KMS-11 (cell line): ENCODE results near the gene RUBCNL.

Experiments
- H2AFZ ChIP-seq: fragments of 200-600 bp; sonication (generic); 2 replicates; pipeline ENCODE4 v1.6.1; 2016; ENCODE audit warnings: antibody characterized with exemption, mixed run types, low read depth
- H3K27ac ChIP-seq: fragments of 200-600 bp; sonication (generic); 2 replicates; pipeline ENCODE4 v1.6.1; 2016; ENCODE audit warnings: mild to moderate bottlenecking, mixed run types
- H3K27me3 ChIP-seq: fragments of 200-600 bp; sonication (generic); 2 replicates; pipeline ENCODE4 v1.6.1; 2017; ENCODE audit warnings: mild to moderate bottlenecking, low read depth, mixed run types, moderate library complexity; ENCODE audit not compliant: insufficient read depth
- H3K36me3 ChIP-seq: fragments of 200-600 bp; sonication (generic); 2 replicates; pipeline ENCODE4 v1.6.1; 2017; ENCODE audit warnings: mild to moderate bottlenecking, mixed run types; ENCODE audit not compliant: insufficient read depth
- H3K4me1 ChIP-seq: fragments of 200-600 bp; sonication (generic); 2 replicates; pipeline ENCODE4 v1.6.1; 2016; ENCODE audit warnings: mild to moderate bottlenecking, low read depth, mixed run types; ENCODE audit not compliant: poor library complexity, severe bottlenecking
- H3K4me2 ChIP-seq: fragments of 200-600 bp; sonication (generic); 2 replicates; pipeline ENCODE4 v1.7.0; 2016; ENCODE audit warnings: mild to moderate bottlenecking, mixed run types
- H3K4me3 ChIP-seq: fragments of 200-600 bp; sonication (generic); IDR thresholded peaks from 2 replicates; pipeline ENCODE4 v1.6.1; 2017; ENCODE audit warnings: low read depth, low read length, mixed read lengths; ENCODE audit not compliant: insufficient read depth
- H3K79me2 ChIP-seq: fragments of 200-600 bp; sonication (generic); 2 replicates; pipeline ENCODE4 v1.6.1; 2016; ENCODE audit warnings: low read depth, mixed run types; ENCODE audit not compliant: insufficient read depth
- H3K9ac ChIP-seq: fragments of 200-600 bp; sonication (generic); 2 replicates; pipeline ENCODE4 v1.6.1; 2016; ENCODE audit warnings: mild to moderate bottlenecking, mixed run types
- H4K20me1 ChIP-seq: fragments of 200-600 bp; sonication (generic); 2 replicates; pipeline ENCODE4 v1.6.1; 2016; ENCODE audit warnings: mild to moderate bottlenecking, mixed run types; ENCODE audit not compliant: insufficient read depth
- TF ChIP-seq, protein P1 (sequence below): fragments of 200-600 bp; sonication (generic); conservative IDR thresholded peaks from 2 replicates; pipeline ENCODE4 v1.6.1; 2017; ENCODE audit warnings: low read depth, mild to moderate bottlenecking, antibody characterized with exemption, low read length, moderate library complexity, mixed read lengths

Gene RUBCNL

DNA sequence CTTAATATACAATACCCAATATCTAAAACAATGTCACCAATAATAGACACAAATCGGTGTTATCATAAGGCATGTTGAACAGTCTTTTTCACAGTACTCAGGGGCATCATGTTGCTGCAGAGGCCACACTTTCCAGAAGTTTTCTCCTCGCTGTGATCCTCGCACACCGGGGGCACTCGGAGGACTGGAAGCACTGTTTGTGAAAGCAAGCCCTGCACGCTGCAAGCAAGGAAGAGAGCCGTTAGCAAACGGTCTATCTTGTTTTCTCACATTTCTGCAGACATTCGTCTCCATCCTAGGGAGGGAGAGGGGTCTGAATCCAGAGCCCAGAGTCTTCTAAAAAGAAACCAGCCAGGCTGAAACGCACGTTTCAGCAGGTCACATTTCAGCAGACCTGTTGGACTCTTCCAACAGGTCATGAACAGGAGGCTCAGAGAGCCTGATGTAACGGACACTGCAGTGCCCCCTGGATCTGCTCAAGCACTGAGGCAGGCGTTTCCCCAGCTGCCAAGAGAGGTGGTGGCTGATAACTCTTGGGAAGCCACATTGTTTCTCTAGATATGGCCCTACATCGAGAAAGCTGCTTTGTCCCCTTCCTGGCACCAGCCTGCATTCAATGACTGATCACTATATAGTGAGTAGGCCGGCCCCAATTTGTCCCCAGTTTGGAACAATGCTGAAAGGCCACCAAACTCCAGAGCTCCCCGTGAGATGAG lies 43.6 kb downstream of the RUBCNL start:
- no peak overlapping the region for H2AFZ ChIP-seq
- H3K9ac ChIP-seq: no peak overlapping the region
- no peaks in the 10 kb centered on the region for H3K4me1 ChIP-seq
- no peaks in the 10 kb centered on the region for H4K20me1 ChIP-seq
- TF ChIP-seq, protein P1, sequence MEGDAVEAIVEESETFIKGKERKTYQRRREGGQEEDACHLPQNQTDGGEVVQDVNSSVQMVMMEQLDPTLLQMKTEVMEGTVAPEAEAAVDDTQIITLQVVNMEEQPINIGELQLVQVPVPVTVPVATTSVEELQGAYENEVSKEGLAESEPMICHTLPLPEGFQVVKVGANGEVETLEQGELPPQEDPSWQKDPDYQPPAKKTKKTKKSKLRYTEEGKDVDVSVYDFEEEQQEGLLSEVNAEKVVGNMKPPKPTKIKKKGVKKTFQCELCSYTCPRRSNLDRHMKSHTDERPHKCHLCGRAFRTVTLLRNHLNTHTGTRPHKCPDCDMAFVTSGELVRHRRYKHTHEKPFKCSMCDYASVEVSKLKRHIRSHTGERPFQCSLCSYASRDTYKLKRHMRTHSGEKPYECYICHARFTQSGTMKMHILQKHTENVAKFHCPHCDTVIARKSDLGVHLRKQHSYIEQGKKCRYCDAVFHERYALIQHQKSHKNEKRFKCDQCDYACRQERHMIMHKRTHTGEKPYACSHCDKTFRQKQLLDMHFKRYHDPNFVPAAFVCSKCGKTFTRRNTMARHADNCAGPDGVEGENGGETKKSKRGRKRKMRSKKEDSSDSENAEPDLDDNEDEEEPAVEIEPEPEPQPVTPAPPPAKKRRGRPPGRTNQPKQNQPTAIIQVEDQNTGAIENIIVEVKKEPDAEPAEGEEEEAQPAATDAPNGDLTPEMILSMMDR: no peak
- H3K4me2 ChIP-seq: no peak overlapping the region
- H3K36me3 ChIP-seq: no peaks in the 10 kb centered on the region
- H3K27ac ChIP-seq: no peak overlapping the region
- no peak overlapping the region for H3K4me3 ChIP-seq
- no peaks in the 10 kb centered on the region for H3K79me2 ChIP-seq
- H3K27me3 ChIP-seq: no peaks in the 10 kb centered on the region

DNA sequence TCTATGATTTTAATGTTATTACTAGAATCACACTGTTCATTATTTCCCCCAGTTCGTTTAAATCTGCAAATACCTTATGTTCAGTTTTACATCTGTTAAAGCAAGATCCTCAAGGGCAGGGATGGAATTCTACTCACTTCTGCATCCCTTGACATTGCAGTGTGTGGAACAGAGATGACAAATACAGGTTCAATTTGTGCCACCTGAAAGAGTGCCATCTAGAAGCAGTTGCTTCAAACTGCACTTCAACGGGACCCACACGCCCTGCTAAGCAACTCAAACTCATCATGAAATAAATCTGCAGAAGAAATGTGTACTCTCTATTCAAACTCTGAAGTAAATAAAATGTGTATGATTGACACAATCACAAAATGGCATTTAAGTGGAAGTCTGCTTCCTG lies 44.5 kb downstream of the RUBCNL start:
- no peaks in the 10 kb centered on the region for H3K79me2 ChIP-seq

DNA sequence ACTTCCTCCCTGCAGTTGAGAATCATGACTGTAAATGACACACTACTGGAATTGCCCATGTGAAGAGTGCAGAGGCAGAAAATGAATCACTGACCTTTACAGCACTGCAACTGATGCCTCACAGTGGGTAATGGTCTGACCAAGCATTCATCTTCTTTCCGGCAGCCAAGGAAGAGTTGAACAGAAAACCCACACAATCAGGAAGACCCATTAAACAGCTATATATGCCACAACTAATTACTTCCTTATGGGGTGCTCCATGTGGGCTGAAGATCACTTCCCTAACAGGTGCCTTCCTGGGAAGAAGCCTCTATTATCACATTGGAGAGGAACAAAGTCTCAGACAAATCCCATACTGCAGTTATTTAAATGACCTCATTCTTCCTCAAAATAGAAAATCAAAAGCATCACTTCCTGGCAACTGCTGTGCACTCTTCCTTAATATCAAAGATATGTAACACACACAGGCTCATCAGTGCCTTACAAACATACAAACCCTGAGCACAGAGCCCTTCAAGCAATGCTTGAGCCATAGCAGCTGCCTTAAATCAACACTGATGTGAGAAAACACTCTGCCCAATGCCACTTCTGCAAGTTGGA lies 45.8 kb downstream of the RUBCNL start:
- H3K79me2 ChIP-seq: no peaks in the 10 kb centered on the region
- H3K36me3 ChIP-seq: no peaks in the 10 kb centered on the region
- no peak overlapping the region for H3K4me3 ChIP-seq
- no peak overlapping the region for H3K27ac ChIP-seq
- H3K4me1 ChIP-seq: no peaks in the 10 kb centered on the region
- H4K20me1 ChIP-seq: no peaks in the 10 kb centered on the region
- no peak overlapping the region for H2AFZ ChIP-seq
- TF ChIP-seq, protein P1: no peak
- no peaks in the 10 kb centered on the region for H3K27me3 ChIP-seq
- H3K9ac ChIP-seq: no peak overlapping the region
- no peak overlapping the region for H3K4me2 ChIP-seq

More for the DNA sequence above, 44.5 kb downstream of the RUBCNL start:
- H3K27ac ChIP-seq: no peak overlapping the region
- H4K20me1 ChIP-seq: no peaks in the 10 kb centered on the region
- TF ChIP-seq, protein P1: no peak
- H3K36me3 ChIP-seq: no peaks in the 10 kb centered on the region
- no peak overlapping the region for H3K4me2 ChIP-seq
- H3K4me1 ChIP-seq: no peaks in the 10 kb centered on the region
- H3K9ac ChIP-seq: no peak overlapping the region
- no peak overlapping the region for H2AFZ ChIP-seq
- H3K4me3 ChIP-seq: no peak overlapping the region
- no peaks in the 10 kb centered on the region for H3K27me3 ChIP-seq

- Histone ChIP-seq H3K4me2 (no peak overlapping the region), H2AFZ (no peak overlapping the region), H4K20me1 (no peaks in the 10 kb centered on the region), H3K27ac (no peak overlapping the region), H3K79me2 (no peaks in the 10 kb centered on the region), H3K4me3 (no peak overlapping the region), H3K9ac (no peak overlapping the region), H3K27me3 (no peaks in the 10 kb centered on the region), H3K4me1 (no peaks in the 10 kb centered on the region), H3K36me3 (no peaks in the 10 kb centered on the region)
- TF ChIP-seq, protein P1: no peak
Measured at GRCh38 chr13:46340631-46341111, 46.4 kb downstream of the RUBCNL start.
